GM19035 (cell line): Measurements from ENCODE around the gene ARHGEF38.
A peak's percentile ranks its signal among the peaks of the same experiment; 100 is the strongest.

Experiments
- ATAC-seq: cut with Tn5 transposase; IDR thresholded peaks from one replicate; pipeline ENCODE4 v1.9.1; 2021; ENCODE audit not compliant: unreplicated experiment

ARHGEF38 gene, protein sequence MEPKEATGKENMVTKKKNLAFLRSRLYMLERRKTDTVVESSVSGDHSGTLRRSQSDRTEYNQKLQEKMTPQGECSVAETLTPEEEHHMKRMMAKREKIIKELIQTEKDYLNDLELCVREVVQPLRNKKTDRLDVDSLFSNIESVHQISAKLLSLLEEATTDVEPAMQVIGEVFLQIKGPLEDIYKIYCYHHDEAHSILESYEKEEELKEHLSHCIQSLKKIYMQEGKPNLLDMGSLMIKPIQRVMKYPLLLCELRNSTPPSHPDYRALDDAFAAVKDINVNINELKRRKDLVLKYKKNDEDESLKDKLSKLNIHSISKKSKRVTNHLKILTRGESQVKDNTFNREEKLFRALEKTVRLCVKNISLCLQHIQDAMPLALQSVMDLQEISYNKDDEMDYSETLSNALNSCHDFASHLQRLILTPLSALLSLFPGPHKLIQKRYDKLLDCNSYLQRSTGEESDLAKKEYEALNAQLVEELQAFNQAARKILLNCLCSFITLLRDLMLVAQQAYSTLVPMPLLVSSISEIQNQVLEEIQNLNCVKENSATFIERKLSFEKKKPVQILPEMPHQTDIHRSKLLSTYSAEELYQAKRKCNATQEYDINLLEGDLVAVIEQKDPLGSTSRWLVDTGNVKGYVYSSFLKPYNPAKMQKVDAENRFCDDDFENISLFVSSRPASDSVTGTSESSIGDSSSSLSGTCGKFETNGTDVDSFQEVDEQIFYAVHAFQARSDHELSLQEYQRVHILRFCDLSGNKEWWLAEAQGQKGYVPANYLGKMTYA

DNA sequence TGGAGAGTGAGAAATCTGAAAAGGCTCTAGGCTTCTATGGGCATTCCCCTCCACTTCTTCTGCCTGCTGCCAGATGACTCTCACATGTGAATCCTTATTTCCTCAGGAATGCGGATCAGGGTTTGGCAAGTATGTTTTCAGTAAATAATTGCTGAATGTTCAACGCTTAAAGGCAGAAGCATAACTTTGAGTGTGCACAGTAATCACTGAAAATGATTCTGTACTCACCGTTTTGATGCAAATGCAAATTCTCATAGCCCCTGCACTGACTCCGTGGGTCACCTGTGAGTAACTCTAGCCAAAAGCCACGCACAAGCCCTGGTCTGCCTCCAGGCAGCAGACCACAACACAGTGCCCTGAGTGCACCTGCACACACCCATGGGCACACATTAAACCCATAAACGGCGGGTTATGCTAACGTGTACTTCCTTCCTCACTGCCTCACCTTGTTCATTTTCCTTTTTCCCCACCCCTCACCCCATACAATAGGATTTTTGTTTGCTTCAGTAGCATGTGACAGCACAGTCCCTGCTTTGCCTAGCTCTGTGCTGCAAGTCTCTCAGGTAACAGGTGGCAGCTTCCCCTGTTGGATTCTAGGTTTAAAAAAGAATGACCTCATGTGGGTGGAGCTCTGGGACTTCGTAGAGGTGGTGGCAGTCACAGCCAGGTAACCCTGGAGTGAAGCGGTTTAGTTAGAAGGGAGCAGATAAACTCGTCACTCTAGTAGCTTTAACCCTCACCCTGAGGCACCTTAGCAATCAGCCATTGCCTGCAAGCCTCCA lies at the start of gene ARHGEF38:
Gene ARHGEF38, plus strand, starts transcription at position 656 of the 782 bp plus-strand sequence. CDS start 146 bp downstream, outside the sequence.
- ATAC-seq, result no peak

- no peak for ATAC-seq
Observed at GRCh38 chr4:105503484-105503883, 48.9 kb upstream of the ARHGEF38 start.

DNA sequence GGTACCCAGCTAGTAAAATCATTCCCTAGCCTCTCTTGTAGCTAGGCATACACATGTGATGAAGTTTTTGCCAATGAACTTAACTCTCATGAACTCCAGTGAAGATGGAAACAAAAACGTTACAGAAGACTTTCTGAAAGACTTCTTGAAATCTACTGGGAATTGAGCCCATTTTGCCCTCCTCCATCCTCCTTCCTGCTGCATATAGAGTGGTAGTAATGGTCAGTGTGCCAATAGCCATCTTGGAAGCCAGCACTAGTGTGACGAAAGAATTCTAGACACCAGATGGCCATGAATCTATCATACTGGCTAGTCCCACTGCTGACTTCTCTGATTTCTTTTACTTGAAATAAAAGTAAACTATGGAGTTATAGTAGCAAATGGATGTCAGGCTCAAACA lies 47.7 kb upstream of the ARHGEF38 start:
- ATAC-seq, result no peak

DNA sequence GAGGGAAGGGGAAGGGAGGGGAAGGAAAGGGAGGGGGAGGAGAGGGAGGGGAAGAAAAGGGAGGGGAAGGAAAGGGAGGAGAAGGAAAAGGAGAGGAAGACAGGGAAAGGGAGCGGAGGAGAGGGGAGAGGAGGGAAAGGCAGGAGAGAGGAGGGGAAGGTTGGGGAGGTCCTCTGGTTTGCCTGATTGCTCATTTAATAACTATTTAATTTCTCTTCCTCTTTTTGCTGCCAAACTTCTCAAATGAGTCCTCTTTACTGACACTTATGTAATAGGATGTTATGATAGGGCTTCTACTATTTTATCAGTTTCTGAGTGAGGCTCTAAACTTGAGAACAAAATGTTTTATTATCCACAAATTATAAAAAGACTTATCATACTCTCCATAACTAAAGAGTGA lies 43.1 kb upstream of the ARHGEF38 start:
- ATAC-seq, result peak; percentile 88

GRCh38 chr4:105509714-105510113 lies 42.7 kb upstream of the ARHGEF38 start:
- peak; percentile 37 for ATAC-seq

DNA sequence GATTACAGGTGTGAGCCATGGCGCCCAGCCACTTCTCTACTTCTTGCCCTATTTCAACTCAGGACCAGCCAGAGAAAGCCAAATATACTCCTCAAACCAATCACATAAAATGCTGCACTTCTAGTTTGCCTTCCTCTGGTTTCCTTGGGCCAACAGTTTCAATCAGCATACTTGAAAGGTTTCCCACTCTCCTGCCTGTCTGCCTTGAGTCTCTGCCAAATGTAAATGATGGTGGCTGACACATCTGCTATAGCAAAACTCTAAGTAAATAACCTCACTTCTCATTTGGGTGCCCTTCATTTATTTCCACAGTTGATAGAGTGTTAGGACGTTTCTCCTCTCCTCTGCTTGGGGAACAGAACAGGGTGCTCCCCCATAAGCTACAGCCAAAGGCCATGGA lies 42.2 kb upstream of the ARHGEF38 start:
- no peak for ATAC-seq

DNA sequence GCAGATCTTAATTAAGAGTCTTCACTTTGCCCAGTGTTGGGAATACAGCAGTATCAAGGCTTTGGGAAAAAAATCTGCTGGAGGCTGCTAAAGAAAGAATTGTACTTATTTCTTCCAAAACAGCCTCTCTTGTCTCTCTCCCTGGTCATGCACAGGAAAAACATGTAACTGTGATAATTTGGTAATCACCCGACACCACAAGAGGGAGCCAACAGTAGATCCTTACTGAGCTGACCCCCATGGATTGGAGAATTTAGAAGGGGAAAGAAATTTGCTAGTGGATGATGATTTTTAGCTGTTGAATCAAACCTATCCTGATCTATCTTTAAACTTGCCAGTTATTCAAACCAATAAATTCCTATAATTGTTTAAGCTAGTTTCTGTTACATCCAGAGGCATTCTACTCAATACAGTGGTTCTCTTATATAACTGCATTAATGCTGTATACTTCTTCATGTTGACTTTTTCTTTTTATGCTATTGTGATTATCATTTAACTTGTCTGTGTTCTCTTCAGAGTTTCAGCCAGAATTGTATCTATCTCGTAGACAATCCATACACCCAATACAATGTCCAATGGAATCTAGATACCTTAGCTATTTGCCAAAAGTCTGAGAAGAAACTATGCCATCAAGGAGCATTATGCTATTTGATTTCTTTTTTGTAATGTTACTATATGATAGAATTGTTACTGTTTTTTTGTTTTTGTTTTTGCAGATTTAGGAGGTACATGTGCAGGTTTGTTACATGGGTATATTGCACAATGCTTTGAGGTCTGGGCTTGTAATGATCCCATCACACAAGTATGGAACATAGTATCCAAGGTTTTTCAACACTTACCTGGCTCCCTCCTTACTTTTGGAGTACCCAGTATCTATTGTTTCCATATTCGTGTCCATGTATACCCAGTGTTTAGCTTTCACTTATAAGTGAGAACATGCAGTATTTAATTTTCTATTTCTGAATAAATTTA lies 31.3 kb upstream of the ARHGEF38 start:
- peak; percentile 82 for ATAC-seq

- ATAC-seq, result no peak
Observed at GRCh38 chr4:105526656-105527055, 25.8 kb upstream of the ARHGEF38 start.

- ATAC-seq, result no peak
Observed at GRCh38 chr4:105527081-105527480, 25.3 kb upstream of the ARHGEF38 start.

DNA sequence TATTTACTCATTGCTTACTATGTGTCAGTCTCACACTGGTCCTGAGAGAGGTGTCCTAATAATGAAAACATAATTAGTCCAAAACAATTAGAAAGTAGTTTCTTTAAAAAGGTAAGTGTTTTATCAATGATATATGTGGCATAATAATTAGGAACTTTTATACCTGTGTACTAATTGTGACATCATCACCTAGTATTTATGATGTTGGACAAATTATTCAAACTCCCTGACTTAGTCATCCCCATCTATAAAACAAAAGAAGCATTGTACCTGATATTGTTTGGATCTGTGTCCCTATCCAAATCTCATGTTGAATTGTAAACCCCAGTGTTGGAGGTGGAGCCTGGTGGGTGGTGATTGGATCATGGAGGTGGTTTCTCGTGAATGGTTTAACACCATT lies 15.8 kb upstream of the ARHGEF38 start:
- ATAC-seq, result no peak

DNA sequence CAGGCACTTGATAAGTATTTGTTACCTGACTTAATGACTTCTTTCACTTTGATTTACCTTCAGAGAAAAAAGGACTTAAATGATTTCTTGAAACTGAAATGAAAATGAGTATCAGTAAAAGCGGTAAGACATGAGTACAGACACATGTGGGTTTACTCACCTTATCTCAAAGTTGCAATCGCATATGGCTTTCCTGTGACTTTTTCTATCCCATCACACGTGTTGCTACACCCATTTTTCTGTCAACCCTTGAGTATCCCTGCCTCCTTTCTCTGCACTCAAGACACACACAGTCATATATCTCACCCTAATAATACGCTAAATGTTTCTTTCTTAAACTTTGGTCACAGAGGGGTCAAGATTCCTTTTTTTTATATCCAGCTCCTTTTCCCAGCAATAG lies 11.0 kb upstream of the ARHGEF38 start:
- no peak for ATAC-seq

- no peak for ATAC-seq
Observed at GRCh38 chr4:105542039-105542438, 10.4 kb upstream of the ARHGEF38 start.

DNA sequence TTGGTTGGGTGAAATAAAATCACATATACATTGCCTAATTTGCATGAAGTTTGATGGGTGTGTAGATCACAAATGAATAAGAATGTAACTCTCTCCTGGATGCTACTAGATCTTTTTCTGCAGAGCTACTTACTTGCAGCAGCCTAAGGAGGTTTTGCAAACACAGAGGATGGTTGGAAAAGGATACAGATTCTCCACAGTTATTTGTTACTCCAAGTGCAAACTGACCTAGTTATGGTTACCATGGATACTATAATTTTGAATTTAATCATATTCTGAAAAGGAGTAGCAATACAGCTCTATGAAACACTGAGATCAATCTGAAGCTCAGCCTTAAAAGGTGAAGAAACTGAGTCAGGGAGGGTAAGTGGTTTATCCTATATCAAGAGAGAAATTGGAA lies 9.1 kb upstream of the ARHGEF38 start:
- no peak for ATAC-seq

DNA sequence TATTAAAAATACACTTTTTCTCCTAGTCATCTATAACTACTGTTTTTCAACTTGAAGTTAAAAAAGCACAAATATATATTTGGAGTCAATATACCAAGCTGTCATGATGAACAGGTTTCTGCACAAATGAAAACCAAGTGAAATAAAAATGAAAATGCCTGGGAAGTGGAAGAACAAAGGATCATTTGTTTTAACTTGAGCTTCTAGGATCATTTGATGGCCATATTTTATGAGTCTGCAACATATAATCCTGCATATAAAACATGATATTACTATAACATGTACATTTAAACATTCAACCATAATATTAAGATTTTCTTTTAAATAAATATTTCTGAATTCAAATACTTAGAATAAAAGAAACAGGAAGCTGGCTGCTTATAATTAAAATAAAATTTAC lies 8.5 kb upstream of the ARHGEF38 start:
- ATAC-seq, result no peak

GRCh38 chr4:105544520-105545286 lies 7.7 kb upstream of the ARHGEF38 start:
- ATAC-seq, result no peak

- no peak for ATAC-seq
Observed at GRCh38 chr4:105546086-105546485, 6.3 kb upstream of the ARHGEF38 start.

GRCh38 chr4:105547769-105548168 lies 4.7 kb upstream of the ARHGEF38 start:
- no peak for ATAC-seq

DNA sequence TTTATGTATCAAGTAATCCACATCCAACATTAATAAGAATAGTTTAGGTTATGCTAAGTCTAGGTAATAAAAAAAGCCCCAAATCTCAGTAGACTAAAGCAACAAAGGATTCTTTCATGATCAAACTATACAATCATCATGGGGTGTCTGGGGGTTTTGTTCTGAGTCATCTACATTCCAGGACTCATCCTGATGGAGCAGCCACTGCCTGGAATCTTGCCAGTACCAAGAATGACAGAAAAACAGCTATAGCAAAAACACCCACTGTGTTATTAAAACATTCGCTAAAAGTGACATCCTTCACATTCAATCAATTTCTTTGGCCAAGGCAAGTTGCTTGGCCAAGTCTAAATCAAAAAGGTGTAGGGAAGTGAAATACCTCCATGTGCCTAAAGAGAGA lies 3.9 kb upstream of the ARHGEF38 start:
- no peak for ATAC-seq

DNA sequence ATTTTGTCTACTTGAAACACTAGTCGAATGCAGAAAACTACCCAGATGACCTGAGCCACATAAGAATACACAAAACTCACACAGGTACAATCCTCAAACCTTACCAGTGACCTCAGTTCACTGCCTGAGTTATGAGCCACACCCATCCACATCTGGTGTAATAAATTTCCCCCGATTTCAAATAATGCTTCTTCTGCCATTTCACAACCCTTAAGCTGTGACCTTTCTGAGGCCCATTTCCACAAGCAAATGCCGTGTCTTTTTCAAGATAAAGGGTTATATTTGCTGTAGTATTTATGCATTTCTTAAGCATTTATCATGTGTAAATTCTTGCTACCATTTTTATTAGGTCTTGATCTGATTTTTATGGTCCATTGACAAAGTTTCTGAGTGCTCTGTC lies 1.8 kb upstream of the ARHGEF38 start:
- ATAC-seq, result no peak

DNA sequence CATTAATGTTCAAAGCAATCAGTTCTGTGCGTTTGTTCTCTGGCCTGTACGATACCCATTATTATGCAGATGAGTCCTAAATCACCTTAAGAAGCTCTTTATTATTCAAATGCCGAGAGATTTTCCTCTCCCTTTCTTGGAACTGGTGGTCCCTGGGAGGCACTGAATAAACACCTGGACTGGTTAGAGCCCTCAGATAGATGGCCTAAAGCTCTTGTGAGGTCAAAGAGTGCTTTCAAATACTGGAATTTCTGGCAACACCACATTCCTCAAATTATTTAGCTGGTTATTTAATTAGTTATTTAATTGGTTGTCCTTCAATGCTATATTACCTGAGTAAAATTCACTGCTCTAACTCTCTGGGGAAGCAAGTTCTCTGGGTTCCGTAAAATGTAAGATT lies 3.0 kb downstream of the ARHGEF38 start:
- ATAC-seq, result no peak
